ENCODE data around the gene TBC1D1.
"Not testable (repeated sequence)": the region's sequence is repeated elsewhere in the genome, so short reads cannot be mapped to it uniquely, and the experiment has no call there.

TBC1D1 gene

GRCh38 chr4:38020961-38021360 lies 130.1 kb downstream of the TBC1D1 start:
- not testable (repeated sequence) for DNase-seq

- no peak for DNase-seq
These were observed 130.9 kb downstream of the TBC1D1 start for GRCh38 chr4:38021751-38022150.

GRCh38 chr4:38023347-38024205 lies 132.7 kb downstream of the TBC1D1 start:
- no peak for DNase-seq

GRCh38 chr4:38024206-38024509 lies 133.3 kb downstream of the TBC1D1 start:
- DNase-seq: no peak

GRCh38 chr4:38025665-38026064 lies 134.8 kb downstream of the TBC1D1 start:
- DNase-seq: no peak

GRCh38 chr4:38026158-38026740 lies 135.4 kb downstream of the TBC1D1 start:
- no peak for DNase-seq

- DNase-seq: no peak
These were observed 139.1 kb downstream of the TBC1D1 start for GRCh38 chr4:38030023-38030422.

GRCh38 chr4:38034986-38035882 lies 144.3 kb downstream of the TBC1D1 start:
- DNase-seq: peak; percentile 36

- DNase-seq: no peak
These were observed 145.7 kb downstream of the TBC1D1 start for GRCh38 chr4:38036548-38036947.

- DNase-seq: no peak
These were observed 146.7 kb downstream of the TBC1D1 start for GRCh38 chr4:38037612-38038011.

- DNase-seq: no peak
These were observed 149.7 kb downstream of the TBC1D1 start for GRCh38 chr4:38040619-38041018.

- DNase-seq: no peak
These were observed 153.2 kb downstream of the TBC1D1 start for GRCh38 chr4:38044060-38044459.

- no peak for DNase-seq
These were observed 154.6 kb downstream of the TBC1D1 start for GRCh38 chr4:38045289-38045988.

- DNase-seq: no peak
These were observed 156.0 kb downstream of the TBC1D1 start for GRCh38 chr4:38046727-38047489.

- DNase-seq: no peak
These were observed 158.8 kb downstream of the TBC1D1 start for GRCh38 chr4:38049545-38050170.

- DNase-seq: no peak
These were observed 159.9 kb downstream of the TBC1D1 start for GRCh38 chr4:38050560-38051350.

- DNase-seq: no peak
These were observed 164.7 kb downstream of the TBC1D1 start for GRCh38 chr4:38055566-38055965.

GRCh38 chr4:38056011-38056685 lies 165.3 kb downstream of the TBC1D1 start:
- no peak for DNase-seq

GRCh38 chr4:38058151-38058550 lies 167.3 kb downstream of the TBC1D1 start:
- no peak for DNase-seq

- no peak for DNase-seq
These were observed 170.0 kb downstream of the TBC1D1 start for GRCh38 chr4:38060829-38061431.
